SU-DHL-6 (cell line): ENCODE results near the gene CTSS.
"Not testable (repeated sequence)": the region's sequence is repeated elsewhere in the genome, so short reads cannot be mapped to it uniquely, and the experiment has no call there.

Experiments used
- H2AFZ ChIP-seq: fragments of 200-600 bp; sonication (generic); 2 replicates; pipeline ENCODE4 v1.6.1; 2014; ENCODE audit warnings: low read depth, mild to moderate bottlenecking, moderate library complexity, mixed read lengths, antibody characterized with exemption, low read length; ENCODE audit not compliant: severe bottlenecking
- H3F3A ChIP-seq: fragments of 200-600 bp; shearing (Covaris generic); 2 replicates; pipeline ENCODE4 v1.6.0; 2016; ENCODE audit warnings: antibody characterized with exemption, mild to moderate bottlenecking; ENCODE audit not compliant: insufficient read depth
- H3K27ac ChIP-seq: fragments of 200-600 bp; sonication (generic); 2 replicates; pipeline ENCODE4 v1.5.1; 2016; ENCODE audit warnings: low read depth, mild to moderate bottlenecking, low read length, moderate library complexity, mixed read lengths
- H3K27me3 ChIP-seq: fragments of 200-600 bp; sonication (generic), shearing (Covaris generic); 2 replicates; pipeline ENCODE4 v1.6.0; 2014; ENCODE audit warnings: mild to moderate bottlenecking, low read length
- H3K36me3 ChIP-seq: fragments of 200-600 bp; sonication (generic); 2 replicates; pipeline ENCODE4 v1.6.1; 2014; ENCODE audit warnings: mild to moderate bottlenecking, low read length, mixed read lengths
- H3K4me2 ChIP-seq: fragments of 300-600, 200-600 bp; shearing (Covaris generic), sonication (generic); 2 replicates; pipeline ENCODE4 v1.6.0; 2014; ENCODE audit warnings: low read length, low read depth, mild to moderate bottlenecking; ENCODE audit not compliant: poor library complexity, severe bottlenecking
- H3K4me3 ChIP-seq: fragments of 200-600 bp; sonication (generic); 2 replicates; pipeline ENCODE4 v1.5.1; 2014; ENCODE audit warnings: antibody characterized with exemption, low read length, mild to moderate bottlenecking, mixed read lengths; ENCODE audit not compliant: insufficient read depth, poor library complexity, severe bottlenecking
- H3K79me2 ChIP-seq: fragments of 200-600 bp; sonication (generic); 2 replicates; pipeline ENCODE4 v1.6.1; 2014; ENCODE audit warnings: mild to moderate bottlenecking, low read length, moderate library complexity; ENCODE audit not compliant: insufficient read depth
- H3K9ac ChIP-seq: fragments of 200-600 bp; sonication (generic); 2 replicates; pipeline ENCODE4 v1.7.0; 2014; ENCODE audit warnings: mild to moderate bottlenecking, low read length
- H3K9me2 ChIP-seq: fragments of 200-600 bp; sonication (generic); replicated peaks from 2 replicates; pipeline ENCODE4 v1.6.1; 2014; ENCODE audit warnings: low read length; ENCODE audit not compliant: insufficient read depth
- H3K9me3 ChIP-seq: fragments of 200-600 bp; sonication (generic); 2 replicates; pipeline ENCODE4 v1.6.1; 2014; ENCODE audit warnings: low read length, mixed read lengths; ENCODE audit not compliant: insufficient read depth
- H4K20me1 ChIP-seq: fragments of 200-600 bp; sonication (generic); 2 replicates; pipeline ENCODE4 v1.6.1; 2014; ENCODE audit warnings: low read depth, mild to moderate bottlenecking, antibody characterized with exemption, low read length, moderate library complexity, mixed read lengths
- CTCF ChIP-seq: fragments of 200-600 bp; sonication (generic); IDR thresholded peaks from one replicate; pipeline ENCODE4 v1.5.1; 2017; ENCODE audit warnings: antibody characterized with exemption, mild to moderate bottlenecking, low read length, moderate library complexity; ENCODE audit not compliant: insufficient read depth, poor library complexity, severe bottlenecking
- EZH2phosphoT487 ChIP-seq: fragments of 200-600 bp; sonication (generic), shearing (Covaris generic); conservative IDR thresholded peaks from 2 replicates; pipeline ENCODE4 v1.6.1; 2018; ENCODE audit warnings: mild to moderate bottlenecking, antibody characterized with exemption, low read length, moderate library complexity, mixed read lengths

CTSS gene

GRCh38 chr1:150799089-150799488 lies 33.5 kb upstream of the CTSS start:
- Histone ChIP-seq H3F3A (no peaks in the 10 kb centered on the region), H2AFZ (no peak overlapping the region), H3K27me3 (no peaks in the 10 kb centered on the region), H3K9me2 (no peaks in the 10 kb centered on the region), H3K9ac (no peak overlapping the region), H4K20me1 (no peaks in the 10 kb centered on the region), H3K27ac (no peak overlapping the region), H3K36me3 (no peaks in the 10 kb centered on the region), H3K4me3 (no peak overlapping the region), H3K9me3 (no peaks in the 10 kb centered on the region), H3K4me2 (no peak overlapping the region), H3K79me2 (no peaks in the 10 kb centered on the region)
- TF ChIP-seq EZH2phosphoT487 (no peak), CTCF (no peak)

- no peak for TF ChIP-seq CTCF
- TF ChIP-seq EZH2phosphoT487, result no peak
- no peaks in the 10 kb centered on the region for H4K20me1 ChIP-seq
- H3F3A ChIP-seq, result no peaks in the 10 kb centered on the region
- no peak overlapping the region for H3K4me2 ChIP-seq
- H3K9me2 ChIP-seq, result no peaks in the 10 kb centered on the region
- no peaks in the 10 kb centered on the region for H3K27me3 ChIP-seq
- no peak overlapping the region for H2AFZ ChIP-seq
- H3K9ac ChIP-seq, result no peak overlapping the region
- no peaks in the 10 kb centered on the region for H3K9me3 ChIP-seq
- no peaks in the 10 kb centered on the region for H3K36me3 ChIP-seq
- no peak overlapping the region for H3K27ac ChIP-seq
- no peaks in the 10 kb centered on the region for H3K79me2 ChIP-seq
- H3K4me3 ChIP-seq, result no peak overlapping the region
Observed at GRCh38 chr1:150798525-150798924, 32.9 kb upstream of the CTSS start.

GRCh38 chr1:150796374-150796773 lies 30.8 kb upstream of the CTSS start:
- Histone ChIP-seq H3K9me3 (no peaks in the 10 kb centered on the region), H3K79me2 (no peaks in the 10 kb centered on the region), H3K27ac (no peak overlapping the region), H3K9me2 (no peaks in the 10 kb centered on the region), H3F3A (no peaks in the 10 kb centered on the region), H3K9ac (no peak overlapping the region), H3K27me3 (no peaks in the 10 kb centered on the region), H4K20me1 (no peaks in the 10 kb centered on the region), H3K36me3 (no peaks in the 10 kb centered on the region), H3K4me2 (no peak overlapping the region), H3K4me3 (no peak overlapping the region), H2AFZ (no peak overlapping the region)
- TF ChIP-seq CTCF (no peak), EZH2phosphoT487 (no peak)

- not testable (repeated sequence) for H3K9me3 ChIP-seq, H3K9me2 ChIP-seq, H3K4me2 ChIP-seq, H3K4me3 ChIP-seq, H3K9ac ChIP-seq, H2AFZ ChIP-seq, H4K20me1 ChIP-seq, H3K79me2 ChIP-seq, H3F3A ChIP-seq, H3K27ac ChIP-seq, H3K36me3 ChIP-seq, H3K27me3 ChIP-seq
Observed at GRCh38 chr1:150793778-150794177, 28.2 kb upstream of the CTSS start.
